HUES48 (cell line): Measurements from ENCODE around the gene LGALS12.
"Not testable (repeated sequence)": the region's sequence is repeated elsewhere in the genome, so short reads cannot be mapped to it uniquely, and the experiment has no call there.

ENCODE experiments used
- H3K27ac ChIP-seq: one replicate; pipeline ENCODE4 v1.7.0; 2013; ENCODE audit warnings: low read depth, low read length, inconsistent platforms
- H3K27me3 ChIP-seq: 2 replicates; pipeline ENCODE4 v1.6.1; 2013; ENCODE audit warnings: mild to moderate bottlenecking, low read length; ENCODE audit not compliant: control insufficient read depth, insufficient read depth
- H3K36me3 ChIP-seq: 2 replicates; pipeline ENCODE4 v1.6.1; 2013; ENCODE audit warnings: low read length; ENCODE audit not compliant: control insufficient read depth, insufficient read depth
- H3K4me1 ChIP-seq: 2 replicates; pipeline ENCODE4 v1.6.1; 2013; ENCODE audit warnings: mild to moderate bottlenecking, low read length; ENCODE audit not compliant: control insufficient read depth, insufficient read depth
- H3K4me3 ChIP-seq: 2 replicates; pipeline ENCODE4 v1.5.1; 2013; ENCODE audit warnings: mild to moderate bottlenecking, low read depth, low read length
- H3K9ac ChIP-seq: 2 replicates; pipeline ENCODE4 v1.6.1; 2013; ENCODE audit warnings: mild to moderate bottlenecking, low read depth, low read length, moderate library complexity
- H3K9me3 ChIP-seq: 2 replicates; pipeline ENCODE4 v1.6.1; 2013; ENCODE audit warnings: low read length; ENCODE audit not compliant: control insufficient read depth, insufficient read depth

Gene LGALS12

DNA sequence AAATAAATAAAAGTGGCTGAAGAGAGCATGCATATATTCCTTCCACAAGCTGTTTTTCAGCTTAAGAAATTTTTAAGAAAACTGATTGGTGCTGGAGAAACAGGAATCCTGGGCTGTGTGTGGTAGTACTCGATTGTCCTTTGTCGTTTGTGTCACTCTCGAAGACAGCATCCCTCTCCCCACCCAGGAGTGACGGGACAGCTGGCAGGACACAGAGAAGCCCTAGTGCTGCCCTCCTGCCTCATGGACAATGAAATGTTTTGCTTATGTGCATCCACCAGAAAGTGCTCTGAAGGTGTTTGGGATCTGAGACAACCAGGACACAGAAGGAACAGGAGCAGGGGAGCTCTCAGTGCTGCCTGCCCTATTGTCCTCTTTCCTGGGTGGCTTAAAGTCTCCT, 43.5 kb downstream of the LGALS12 start:
- Histone ChIP-seq H3K27me3 (no peaks in the 10 kb centered on the region), H3K9me3 (no peaks in the 10 kb centered on the region), H3K36me3 (no peaks in the 10 kb centered on the region), H3K4me3 (no peak overlapping the region), H3K9ac (no peak overlapping the region), H3K4me1 (peaks cover 6% of the 10 kb centered on the region; the same call in 1 of the 2 replicates), H3K27ac (no peak overlapping the region)

DNA sequence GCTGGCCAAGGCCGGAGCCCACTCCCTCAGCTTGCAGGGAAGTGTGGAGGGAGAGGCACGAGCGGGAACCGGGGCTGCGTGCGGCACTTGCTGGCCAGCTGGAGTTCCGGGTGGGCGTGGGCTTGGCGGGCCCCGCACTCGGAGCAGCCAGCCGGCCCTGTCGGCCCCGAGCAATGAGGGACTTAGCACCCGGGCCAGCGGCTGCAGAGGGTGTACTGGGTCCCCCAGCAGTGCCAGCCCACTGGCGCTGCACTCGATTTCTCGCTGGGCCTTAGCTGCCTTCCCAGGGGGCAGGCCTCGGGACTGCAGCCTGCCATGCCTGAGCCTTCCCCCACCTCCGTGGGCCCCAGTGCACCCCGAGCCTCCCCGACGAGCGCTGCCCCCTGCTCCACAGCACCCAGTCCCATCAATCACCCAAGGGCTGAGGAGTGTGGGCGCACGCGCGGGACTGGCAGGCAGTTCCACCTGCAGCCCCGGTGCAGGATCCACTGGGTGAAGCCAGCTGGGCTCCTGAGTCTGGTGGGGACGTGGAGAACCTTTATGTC, 44.3 kb downstream of the LGALS12 start:
- not testable (repeated sequence) for H3K9me3 ChIP-seq, H3K27ac ChIP-seq, H3K9ac ChIP-seq, H3K27me3 ChIP-seq, H3K4me3 ChIP-seq, H3K36me3 ChIP-seq
- peaks cover 11% of the 10 kb centered on the region for H3K4me1 ChIP-seq

DNA sequence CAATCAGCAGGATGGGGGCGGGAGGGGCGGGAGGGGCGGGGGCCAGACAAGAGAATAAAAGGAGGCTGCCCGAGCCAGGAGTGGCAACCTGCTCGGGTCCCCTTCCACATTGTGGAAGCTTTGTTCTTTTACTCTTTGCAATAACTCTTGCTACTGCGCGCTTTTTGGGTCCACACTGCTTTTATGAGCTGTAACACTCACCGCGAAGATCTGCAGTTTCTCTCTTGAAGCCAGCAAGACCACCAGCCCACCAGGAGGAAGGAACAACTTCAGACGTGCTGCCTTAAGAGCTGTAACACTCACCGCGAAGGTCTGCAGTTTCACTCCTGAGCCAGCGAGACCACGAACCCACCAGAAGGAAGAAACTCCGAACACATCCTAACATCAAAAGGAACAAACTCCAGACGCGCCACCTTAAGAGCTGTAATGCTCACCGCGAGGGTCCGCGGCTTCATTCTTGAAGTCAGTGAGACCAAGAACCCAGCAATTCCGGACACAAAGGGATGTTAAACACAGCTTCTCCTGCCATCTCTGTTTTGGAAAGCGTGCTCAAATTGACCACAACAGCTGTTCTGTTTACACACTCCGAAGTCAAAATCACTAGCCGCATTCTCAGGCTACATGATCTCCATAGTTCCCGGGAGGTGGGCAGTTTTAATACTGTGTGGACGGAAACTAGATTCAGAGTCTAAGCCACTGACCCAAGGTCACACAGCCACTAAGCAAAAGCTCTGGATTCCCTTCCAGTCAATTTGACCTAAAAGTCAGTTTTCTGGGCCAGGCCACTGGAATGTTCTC, 45.4 kb downstream of the LGALS12 start:
- Histone ChIP-seq H3K27ac (no peak overlapping the region), H3K9me3 (no peaks in the 10 kb centered on the region), H3K9ac (no peak overlapping the region), H3K4me1 (peaks cover 11% of the 10 kb centered on the region), H3K27me3 (no peaks in the 10 kb centered on the region; the same call in 1 of the 2 replicates), H3K4me3 (no peak overlapping the region), H3K36me3 (no peaks in the 10 kb centered on the region)

DNA sequence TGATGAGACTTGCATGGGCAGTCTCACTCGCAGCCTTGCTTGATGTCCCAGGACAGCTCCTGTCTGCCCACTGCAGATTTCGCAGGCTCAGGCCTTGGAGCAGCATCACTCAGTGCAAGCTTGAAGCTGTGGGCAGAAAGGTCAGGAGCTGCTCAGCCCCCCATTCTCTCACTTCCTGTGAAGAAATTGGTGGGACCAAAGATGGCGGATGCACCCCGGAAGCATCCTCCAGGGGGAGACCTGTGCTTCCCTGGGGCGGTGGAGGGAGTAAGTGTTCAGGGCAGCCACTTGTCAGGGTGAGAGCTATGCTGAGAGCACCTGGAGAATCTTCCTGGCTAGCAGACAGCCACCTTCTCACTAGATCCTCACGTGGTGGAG, 46.0 kb downstream of the LGALS12 start:
- H3K27me3 ChIP-seq: no peaks in the 10 kb centered on the region; the same call in 1 of the 2 replicates
- H3K9ac ChIP-seq: no peak overlapping the region
- no peaks in the 10 kb centered on the region for H3K9me3 ChIP-seq
- no peak overlapping the region for H3K4me3 ChIP-seq
- H3K36me3 ChIP-seq: no peaks in the 10 kb centered on the region
- H3K27ac ChIP-seq: no peak overlapping the region
- peaks cover 17% of the 10 kb centered on the region for H3K4me1 ChIP-seq

DNA sequence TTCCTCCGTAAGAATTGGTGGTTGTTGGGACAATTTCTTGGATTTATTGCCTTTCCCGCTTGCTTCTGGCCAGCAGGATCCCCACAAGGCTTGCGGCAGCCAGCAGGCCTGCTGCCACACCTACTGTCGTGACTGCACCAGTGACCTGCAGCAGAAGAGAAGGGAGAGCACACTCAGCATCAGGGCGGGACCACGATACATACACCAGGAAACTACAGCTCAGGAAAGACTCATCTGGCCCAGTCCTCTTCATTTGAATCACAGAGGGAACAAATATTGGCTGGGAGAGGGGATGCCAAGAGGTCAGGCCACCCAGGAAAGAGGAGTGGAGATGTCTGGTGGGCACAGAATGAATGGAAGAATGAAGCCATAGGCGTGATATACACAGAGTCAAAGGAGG, 47.0 kb downstream of the LGALS12 start:
- Histone ChIP-seq H3K36me3 (no peaks in the 10 kb centered on the region), H3K9me3 (no peaks in the 10 kb centered on the region), H3K27ac (no peak overlapping the region), H3K4me3 (no peak overlapping the region), H3K27me3 (no peaks in the 10 kb centered on the region; the same call in 1 of the 2 replicates), H3K9ac (no peak overlapping the region), H3K4me1 (peaks cover 18% of the 10 kb centered on the region)

DNA sequence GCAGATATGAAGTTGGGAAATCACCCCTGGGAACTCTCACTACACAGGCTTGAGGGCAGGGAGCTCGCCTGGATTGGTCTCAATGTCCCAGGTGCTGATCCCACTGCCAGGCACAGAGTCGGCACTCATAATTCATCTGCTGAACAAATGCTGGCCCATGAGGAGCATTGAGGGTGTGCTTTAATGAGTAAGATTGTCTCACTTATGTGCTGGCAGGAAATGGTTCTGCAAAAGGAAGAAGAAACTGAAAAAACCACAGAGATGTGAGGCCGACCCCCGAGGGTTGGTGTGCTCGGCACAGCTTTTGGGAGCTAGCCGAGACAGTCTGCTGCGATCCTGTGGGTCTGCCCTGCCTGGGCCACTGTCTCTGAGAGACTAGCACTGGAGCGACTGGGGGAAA, 47.9 kb downstream of the LGALS12 start:
- Histone ChIP-seq H3K9me3 (no peaks in the 10 kb centered on the region), H3K4me1 (peaks cover 18% of the 10 kb centered on the region), H3K9ac (no peak overlapping the region), H3K27ac (no peak overlapping the region), H3K4me3 (no peak overlapping the region), H3K27me3 (no peaks in the 10 kb centered on the region; the same call in 1 of the 2 replicates), H3K36me3 (no peaks in the 10 kb centered on the region)

DNA sequence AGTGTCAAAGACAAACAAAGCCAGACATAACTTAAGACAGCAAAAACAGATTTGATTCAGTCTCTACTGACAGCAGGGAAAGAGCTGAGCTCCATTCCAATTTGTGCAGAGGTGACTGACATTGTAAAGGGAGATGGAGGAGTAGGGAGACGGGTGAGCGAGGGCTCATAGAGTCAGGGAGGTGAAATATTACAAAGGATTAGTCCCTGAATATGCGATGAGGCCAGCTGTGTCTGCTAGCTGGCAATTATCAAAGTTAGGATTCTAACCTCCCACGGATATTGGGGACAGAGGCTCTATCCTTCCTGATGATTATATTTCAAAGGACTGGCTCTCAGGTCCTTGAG, 49.0 kb downstream of the LGALS12 start:
- H3K27ac ChIP-seq: no peak overlapping the region
- H3K9ac ChIP-seq: no peak overlapping the region
- H3K4me3 ChIP-seq: no peak overlapping the region
- no peaks in the 10 kb centered on the region for H3K9me3 ChIP-seq
- no peaks in the 10 kb centered on the region; the same call in 1 of the 2 replicates for H3K27me3 ChIP-seq
- no peaks in the 10 kb centered on the region for H3K36me3 ChIP-seq
- peaks cover 18% of the 10 kb centered on the region for H3K4me1 ChIP-seq

DNA sequence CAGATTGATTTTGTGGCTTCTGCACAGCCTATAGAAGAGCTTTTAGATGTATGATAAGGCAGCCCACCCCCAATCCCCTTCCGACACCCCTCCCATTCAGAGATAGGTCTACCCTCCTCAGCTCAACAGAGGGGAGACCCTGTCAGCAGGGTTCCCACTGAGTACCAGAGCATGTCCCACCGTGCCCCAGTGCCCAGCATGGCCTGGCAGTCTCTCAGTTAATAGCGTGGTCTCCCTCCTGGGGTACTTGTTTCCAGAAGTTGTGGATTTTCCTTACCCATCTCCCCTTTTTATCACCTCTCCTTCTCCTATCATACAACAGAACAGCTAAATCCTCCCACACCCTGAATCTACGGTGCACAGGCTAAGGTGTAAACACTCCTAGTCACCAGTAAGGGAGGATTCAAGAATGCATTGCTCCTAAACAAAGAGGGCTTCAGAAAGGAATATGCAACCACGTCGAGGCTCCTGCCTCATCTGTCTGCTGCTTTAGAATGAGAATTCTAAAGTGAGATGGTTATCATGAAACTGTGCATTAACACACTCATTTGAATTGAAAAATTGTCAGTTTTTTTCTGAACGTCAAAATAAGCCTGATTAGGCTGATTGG, 50.6 kb downstream of the LGALS12 start:
- H3K9ac ChIP-seq: no peak overlapping the region
- H3K27ac ChIP-seq: no peak overlapping the region
- no peak overlapping the region for H3K4me3 ChIP-seq
- peaks cover 18% of the 10 kb centered on the region for H3K4me1 ChIP-seq
- no peaks in the 10 kb centered on the region for H3K9me3 ChIP-seq
- no peaks in the 10 kb centered on the region for H3K36me3 ChIP-seq
- no peaks in the 10 kb centered on the region; the same call in 1 of the 2 replicates for H3K27me3 ChIP-seq

DNA sequence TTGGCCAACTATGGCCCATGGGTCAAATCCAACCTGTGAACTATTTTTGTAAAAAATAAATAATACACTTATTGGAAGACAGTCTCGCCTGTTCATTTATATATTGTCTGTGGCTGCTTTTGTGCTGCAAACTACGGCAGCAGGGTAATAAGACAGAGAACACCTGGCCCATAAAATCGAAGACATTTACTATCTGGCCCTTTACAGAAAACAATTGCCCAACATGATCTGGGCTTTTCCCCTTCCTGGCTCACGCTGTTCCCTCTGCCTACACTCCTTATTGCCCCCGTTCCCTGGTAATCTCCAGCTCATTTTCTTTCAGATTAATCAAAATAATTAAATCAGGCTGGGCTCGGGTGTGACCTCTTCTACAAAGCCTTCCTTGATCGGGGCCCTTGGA, 51.7 kb downstream of the LGALS12 start:
- Histone ChIP-seq H3K9me3 (no peaks in the 10 kb centered on the region), H3K4me1 (peaks cover 18% of the 10 kb centered on the region), H3K36me3 (no peaks in the 10 kb centered on the region), H3K27ac (no peak overlapping the region), H3K4me3 (no peak overlapping the region), H3K9ac (no peak overlapping the region), H3K27me3 (no peaks in the 10 kb centered on the region; the same call in 1 of the 2 replicates)

DNA sequence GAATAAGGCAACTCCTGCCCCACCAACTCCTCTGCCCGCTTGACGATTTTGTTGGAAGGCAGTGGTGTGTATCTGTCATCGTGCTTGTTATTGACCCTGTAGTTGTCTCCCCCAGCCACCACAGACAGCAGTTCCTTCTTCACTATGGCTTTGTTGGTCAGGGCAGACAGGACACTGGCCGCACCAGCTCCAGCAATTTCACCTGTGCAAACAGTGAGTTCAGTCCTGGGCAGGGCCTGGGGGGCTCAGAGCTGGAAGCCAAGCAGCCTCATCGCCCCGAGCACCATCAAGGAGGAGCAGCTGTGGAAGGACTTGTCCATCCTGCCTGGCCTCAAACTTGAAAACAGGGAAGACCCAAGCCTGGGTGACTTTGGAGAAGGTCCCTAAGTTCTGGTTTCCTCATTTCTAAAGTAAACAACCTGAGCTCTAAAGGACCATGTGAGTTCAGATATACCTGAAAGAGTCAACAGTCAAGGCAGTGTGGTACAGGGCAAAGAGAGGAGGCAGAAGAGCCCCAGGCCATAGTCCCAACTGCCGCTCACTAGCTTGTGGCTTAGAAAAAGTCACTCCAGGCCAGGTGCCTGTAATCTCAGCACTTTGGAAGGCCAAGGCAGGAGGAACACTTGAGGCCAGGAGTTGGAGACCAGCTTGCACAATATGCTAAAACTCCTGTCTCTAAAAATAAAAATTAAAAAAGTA, 52.7 kb downstream of the LGALS12 start:
- Histone ChIP-seq H3K9me3 (no peaks in the 10 kb centered on the region), H3K9ac (no peak overlapping the region), H3K36me3 (no peaks in the 10 kb centered on the region)

More for the DNA sequence above, 52.7 kb downstream of the LGALS12 start:
- no peaks in the 10 kb centered on the region; the same call in 1 of the 2 replicates for H3K27me3 ChIP-seq
- H3K27ac ChIP-seq: no peak overlapping the region
- H3K4me1 ChIP-seq: peaks cover 12% of the 10 kb centered on the region
- no peak overlapping the region for H3K4me3 ChIP-seq
